Activated CD8-positive, alpha-beta memory T cell treated with anti-CD3 and anti-CD28 coated beads for 4 hours (primary cell): ENCODE results near the gene SLX4IP.

Experiments used
- DNase-seq, 2 donors: peaks; one replicate each; pipeline ENCODE4 v3.0.0-alpha.2; 2020; ENCODE audit warnings: low read depth in 2 of 2

Gene SLX4IP

DNA sequence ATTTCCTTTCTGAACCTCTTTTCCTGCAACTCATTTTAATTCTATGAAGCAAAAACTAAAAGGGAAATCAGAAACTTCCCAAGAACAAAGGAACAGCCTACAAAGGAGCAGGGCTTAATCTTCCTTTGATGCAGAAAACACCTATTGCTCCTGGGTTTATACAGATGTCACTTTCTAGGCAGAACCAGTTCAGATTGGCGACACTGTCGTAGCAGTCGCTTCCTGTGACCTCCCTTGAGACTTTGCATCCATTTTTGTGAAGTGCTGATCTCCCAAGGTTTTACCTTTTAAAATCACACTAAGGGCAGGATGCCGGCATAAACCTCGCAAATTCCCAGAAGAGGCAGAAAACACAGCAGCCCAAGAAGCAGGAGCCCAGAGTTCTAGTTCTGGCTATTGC is 198.6 kb downstream of the SLX4IP start:
- no peak for DNase-seq

DNA sequence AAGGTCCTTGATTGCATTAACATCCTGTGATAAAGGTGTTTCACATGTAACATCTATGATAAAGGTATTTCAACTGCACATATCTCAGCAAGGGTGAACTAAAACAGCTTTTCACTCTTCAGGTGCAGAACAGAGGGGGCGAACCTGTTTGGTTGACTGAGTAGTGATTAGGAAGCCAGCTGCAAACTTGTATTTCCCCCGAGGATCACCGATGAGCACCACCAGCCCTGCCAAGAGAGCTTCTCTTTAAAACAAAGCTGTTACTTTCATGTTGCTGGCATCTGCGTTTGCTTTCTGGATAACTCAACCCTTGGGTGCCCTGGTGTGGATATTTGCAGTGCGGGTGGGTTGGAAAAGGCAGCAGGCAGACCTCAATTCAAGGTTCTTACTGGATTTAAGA is 199.1 kb downstream of the SLX4IP start:
- DNase-seq = no peak

- no peak for DNase-seq
Measured at GRCh38 chr20:10634683-10635411, 199.7 kb downstream of the SLX4IP start.

GRCh38 chr20:10635476-10636208 is 200.5 kb downstream of the SLX4IP start:
- no peak for DNase-seq

- no peak for DNase-seq
Measured at GRCh38 chr20:10636326-10636818, 201.3 kb downstream of the SLX4IP start.

DNA sequence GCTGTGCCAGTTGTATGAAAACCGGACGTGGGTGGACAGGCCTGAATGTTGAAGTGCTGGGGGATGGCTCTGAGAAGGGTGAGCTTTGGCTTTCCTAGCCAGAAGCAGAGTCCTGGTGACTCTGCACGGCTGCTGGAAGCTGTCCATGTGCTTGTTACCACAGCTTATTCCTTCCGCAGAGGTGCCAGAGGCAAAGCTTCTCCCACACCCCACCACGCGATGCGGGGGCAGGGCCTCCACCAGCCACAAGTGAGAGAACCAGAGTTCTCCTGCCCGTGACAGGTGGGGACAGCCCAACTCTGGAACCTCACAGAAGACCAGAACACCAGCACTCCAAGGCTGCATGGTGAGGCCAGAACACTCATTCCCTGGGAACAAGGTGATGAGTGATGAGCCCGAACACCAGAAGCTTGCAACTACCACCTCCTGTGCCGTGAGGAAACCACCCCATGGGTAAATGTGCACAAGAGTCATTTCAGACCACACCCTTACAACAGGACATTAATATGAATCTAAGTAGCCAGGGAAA is 202.0 kb downstream of the SLX4IP start:
- DNase-seq = no peak

DNA sequence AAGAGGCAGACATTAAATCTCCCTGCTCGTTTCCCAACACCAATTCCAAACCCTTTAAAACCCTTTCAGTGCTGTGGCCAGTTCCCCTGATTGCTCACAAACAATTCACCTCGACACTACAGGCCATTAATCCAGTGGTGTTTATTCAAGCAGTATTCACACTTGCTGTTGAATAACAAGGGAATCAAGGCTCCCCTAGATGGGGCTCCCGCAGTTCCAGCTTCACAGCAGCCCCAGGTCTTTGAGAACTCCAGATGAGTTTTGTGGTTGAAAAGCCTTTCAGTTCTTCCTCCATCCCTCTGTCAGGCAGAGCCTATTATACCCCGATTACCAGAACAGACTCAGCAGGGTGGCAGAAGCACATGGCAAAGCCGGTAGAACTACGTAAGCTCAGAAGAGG is 202.5 kb downstream of the SLX4IP start:
- no peak for DNase-seq

DNA sequence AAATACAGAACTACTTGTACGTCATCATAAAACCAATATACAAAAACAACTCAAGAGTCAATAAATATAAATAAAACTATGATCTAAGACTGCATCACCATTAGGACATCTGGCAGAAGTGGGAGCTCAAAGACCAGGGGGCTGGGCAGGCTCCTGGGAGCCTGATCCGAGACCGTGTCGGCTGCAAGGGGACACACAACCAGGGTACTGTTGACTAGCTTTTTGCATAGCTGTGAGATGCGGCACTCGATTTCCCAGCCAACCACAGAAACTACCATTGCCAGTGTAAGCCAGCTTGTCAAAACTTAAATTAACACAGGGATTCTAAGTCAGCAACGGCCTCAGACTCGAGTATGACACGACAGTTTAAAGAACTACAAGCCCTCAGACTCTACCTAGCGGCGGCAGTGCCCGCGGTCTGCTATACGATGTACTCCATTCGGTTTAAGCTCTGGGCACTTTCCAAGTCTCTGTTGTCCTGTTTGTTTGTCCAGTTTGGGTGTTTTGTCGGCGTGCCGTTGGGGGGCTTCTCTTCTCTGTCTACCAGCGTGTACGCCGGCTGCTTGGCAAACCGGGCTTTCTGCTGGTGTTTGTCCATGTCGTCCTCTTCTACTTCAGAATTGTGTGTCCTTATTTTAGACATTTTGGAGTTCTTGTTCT is 204.1 kb downstream of the SLX4IP start:
- DNase-seq = no peak

DNA sequence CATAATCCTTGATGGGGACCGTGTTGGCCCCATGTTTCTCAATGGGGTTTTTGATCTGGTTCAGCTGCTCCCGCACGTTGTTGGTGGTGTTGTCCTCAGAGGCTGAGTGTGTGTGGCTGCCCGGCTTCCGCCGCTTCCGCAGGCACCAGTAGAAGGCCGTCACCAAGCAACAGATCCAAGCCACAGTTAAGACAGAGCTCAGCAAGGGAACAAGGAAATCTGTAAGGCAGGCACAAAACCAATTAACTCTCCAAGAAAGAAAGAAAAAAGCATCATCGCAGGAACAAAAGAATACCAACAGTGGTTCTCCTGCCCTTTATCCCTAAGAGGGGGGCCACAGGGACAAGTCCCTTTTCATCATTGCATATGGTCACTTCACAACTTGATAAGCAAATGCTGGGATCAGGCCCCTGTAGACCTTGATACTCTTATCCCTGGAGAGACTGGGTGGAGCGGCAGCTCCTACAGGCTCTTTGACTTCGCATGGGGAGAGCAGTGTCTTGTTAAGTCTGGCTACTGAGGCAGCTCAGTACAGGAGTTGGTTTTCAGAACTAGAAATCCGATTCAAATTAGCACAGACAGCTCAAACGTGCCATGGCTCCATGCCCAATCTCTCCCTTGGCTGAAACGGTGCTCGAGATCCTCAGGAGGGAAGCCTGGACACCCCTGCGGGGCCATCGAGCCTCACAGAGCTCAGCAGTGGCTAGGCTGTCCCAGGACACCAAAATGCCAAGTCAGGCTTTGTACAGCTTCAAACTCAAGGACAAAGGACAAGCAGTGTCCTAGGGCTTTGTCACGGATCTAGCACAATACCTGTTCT is 204.8 kb downstream of the SLX4IP start:
- DNase-seq = no peak

DNA sequence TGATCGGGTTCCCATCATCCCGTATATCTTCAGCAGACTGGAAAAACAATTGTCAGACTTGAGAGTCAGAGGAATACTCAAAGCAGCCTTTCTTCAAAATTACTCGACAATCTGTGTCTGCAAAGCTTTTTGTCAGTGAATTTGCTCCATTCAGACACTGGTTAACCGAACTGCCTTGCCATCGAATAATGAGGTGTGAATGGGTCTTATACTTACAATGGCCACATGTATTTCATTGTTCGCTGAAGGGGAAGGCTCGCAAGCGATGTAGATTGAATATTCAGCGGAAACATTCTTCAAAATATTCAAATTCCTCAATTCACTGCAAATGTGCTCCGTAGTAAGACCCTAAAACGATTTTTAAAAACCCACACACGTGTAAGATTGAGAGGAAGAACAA is 205.8 kb downstream of the SLX4IP start:
- no peak for DNase-seq

- no peak for DNase-seq
Measured at GRCh38 chr20:10641467-10641866, 206.4 kb downstream of the SLX4IP start.

- no peak for DNase-seq
Measured at GRCh38 chr20:10641893-10642292, 206.8 kb downstream of the SLX4IP start.

DNA sequence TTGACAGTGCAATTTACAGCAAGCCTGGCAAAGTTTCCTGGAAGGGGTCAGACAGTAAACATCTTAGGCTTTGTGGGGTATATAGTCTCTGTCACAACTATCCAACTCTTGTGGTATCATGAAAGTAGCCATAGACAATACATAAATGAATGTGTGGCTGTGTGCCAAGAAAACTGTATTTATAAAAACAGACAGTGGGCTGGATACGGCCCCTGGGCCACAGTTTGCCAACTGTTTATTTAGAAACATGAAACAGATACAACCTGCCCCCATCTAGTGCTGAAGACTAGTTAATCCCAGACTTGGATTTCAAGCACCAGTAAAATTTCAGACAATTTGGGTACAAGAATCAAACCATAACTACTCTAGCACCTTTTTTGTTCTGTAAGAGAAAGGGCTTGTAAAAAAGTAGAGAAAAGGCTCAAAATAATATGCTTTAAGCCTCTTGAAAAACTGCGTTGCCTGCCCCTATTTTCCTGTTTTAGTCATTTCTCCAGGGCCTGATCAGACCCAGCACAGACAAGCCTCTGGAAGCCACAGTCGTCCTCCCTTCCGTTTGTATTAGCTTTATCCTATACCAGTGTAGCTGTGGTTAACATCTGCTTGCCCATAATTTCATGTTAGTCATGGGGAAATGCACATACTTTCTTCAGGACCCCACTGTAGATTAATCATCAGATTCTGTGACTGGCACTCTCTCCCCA is 207.9 kb downstream of the SLX4IP start:
- DNase-seq = no peak

DNA sequence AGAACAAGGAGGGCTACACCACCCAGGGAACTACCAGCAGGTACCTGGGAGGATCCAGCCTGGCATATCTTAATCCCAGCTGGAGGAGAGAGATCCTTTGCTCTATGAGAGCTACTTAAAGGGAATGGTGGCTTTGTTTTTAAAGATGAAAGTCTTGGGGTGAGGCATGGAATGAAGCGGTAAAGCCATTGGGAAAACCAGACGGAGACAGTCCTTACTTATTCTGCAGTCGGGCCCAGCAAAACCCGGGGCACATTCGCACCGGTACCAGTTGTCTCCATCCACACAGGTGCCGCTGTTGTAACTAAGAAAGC is 208.4 kb downstream of the SLX4IP start:
- DNase-seq = no peak

- no peak for DNase-seq
Measured at GRCh38 chr20:10644458-10645204, 209.5 kb downstream of the SLX4IP start.

GRCh38 chr20:10645205-10645570 is 210.1 kb downstream of the SLX4IP start:
- no peak for DNase-seq

- no peak for DNase-seq
Measured at GRCh38 chr20:10646006-10646405, 210.9 kb downstream of the SLX4IP start.

- no peak for DNase-seq
Measured at GRCh38 chr20:10646886-10647420, 211.8 kb downstream of the SLX4IP start.

- DNase-seq = no peak
Measured at GRCh38 chr20:10647471-10647870, 212.4 kb downstream of the SLX4IP start.

DNA sequence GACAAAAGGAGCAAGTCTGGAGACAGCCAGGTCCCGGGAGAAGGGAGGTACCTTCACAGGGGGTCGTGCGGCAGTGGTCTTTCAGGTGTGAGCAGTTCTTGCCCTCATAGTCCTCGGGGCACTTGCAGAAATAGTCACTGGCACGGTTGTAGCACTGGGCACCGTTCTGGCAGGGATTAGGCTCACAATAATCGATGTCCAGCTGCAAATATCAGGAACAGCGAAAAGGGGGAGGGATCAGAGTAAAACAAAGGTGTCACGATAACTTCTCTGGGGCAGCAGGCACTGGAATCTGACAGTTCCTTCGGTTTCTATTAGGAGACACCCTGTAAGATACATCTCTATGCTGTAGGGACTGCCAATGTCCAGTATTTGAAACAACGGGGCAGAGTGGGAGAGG is 212.8 kb downstream of the SLX4IP start:
- DNase-seq = no peak
